ENCODE results near the gene PSMD6. TPM values are rescaled to one million over a fixed set of nuclear protein-coding genes. Genes with fewer than 3 reads are reported as not detected.

The PSMD6 gene
- total RNA-seq, 4 donors from 2014 or later = 73.1 to 97.4 (median 79.5) TPM

- H3K9me3 ChIP-seq = no peaks in the 10 kb centered on the region
- no peaks in the 10 kb centered on the region for H3K36me3 ChIP-seq
- H3K4me1 ChIP-seq = peaks cover 36 to 97% (median 42%) of the 10 kb centered on the region in 3 donors
- H3K27me3 ChIP-seq = no peaks in the 10 kb centered on the region
- H3K4me3 ChIP-seq = peak overlapping the region in 1 of 2 donors; percentile 16
- 15 to 26% methylated on average over 10 of the region's 11 CpGs for WGBS, 2 donors (ENCODE audit: low coverage in 1 of 2)
- peak; percentile 52 for ATAC-seq
- TF ChIP-seq CTCF (IDR thresholded peaks at IDR 0.05) = no peak
- TF ChIP-seq POLR2AphosphoS5 (IDR thresholded peaks at IDR 0.05) = peak; percentile 13
- peak overlapping the region; percentile 55 to 79 (median 68) for H3K27ac ChIP-seq
These were observed 52.4 kb downstream of the PSMD6 start for GRCh38 chr3:63970631-63971475.

DNA sequence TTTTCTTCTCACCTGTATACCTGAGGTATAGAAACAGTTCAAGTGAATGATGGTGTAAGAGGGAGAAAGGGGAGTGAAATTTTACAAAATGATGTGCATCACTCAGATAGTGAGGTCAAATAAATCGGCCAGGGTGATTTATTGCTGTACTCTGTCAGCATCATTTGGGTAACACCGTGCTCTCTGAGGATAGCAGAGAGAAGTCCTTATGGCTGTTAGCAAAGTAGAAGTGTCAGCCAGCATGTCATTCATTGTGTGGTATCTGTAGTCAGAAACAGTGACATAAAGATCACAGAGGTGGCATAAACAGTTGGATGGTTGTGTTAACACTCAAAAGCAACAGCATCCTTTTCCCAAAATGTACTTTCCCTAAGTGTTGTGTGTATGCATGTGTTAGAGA lies 53.4 kb downstream of the PSMD6 start:
- H3K27me3 ChIP-seq = no peaks in the 10 kb centered on the region
- H3K4me3 ChIP-seq = no peak overlapping the region
- no peaks in the 10 kb centered on the region for H3K36me3 ChIP-seq
- peak overlapping the region; percentile 55 to 79 (median 68) for H3K27ac ChIP-seq
- no peaks in the 10 kb centered on the region for H3K9me3 ChIP-seq
- ATAC-seq = no peak
- no peak for TF ChIP-seq POLR2AphosphoS5 (IDR thresholded peaks at IDR 0.05)
- no peak for TF ChIP-seq POLR2A (IDR thresholded peaks at IDR 0.05)
- TF ChIP-seq EP300 (IDR thresholded peaks at IDR 0.05) = no peak
- no peak for TF ChIP-seq CTCF (IDR thresholded peaks at IDR 0.05)
- 22 to 29% methylated on average over 2 of the region's 2 CpGs for whole genome bisulfite sequencing, 2 donors (ENCODE audit: low coverage in 1 of 2)
- H3K4me1 ChIP-seq = peaks cover 32 to 97% (median 41%) of the 10 kb centered on the region in 3 donors

- TF ChIP-seq EP300 (IDR thresholded peaks at IDR 0.05) (no peak), CTCF (IDR thresholded peaks at IDR 0.05) (no peak), POLR2A (IDR thresholded peaks at IDR 0.05) (no peak), POLR2AphosphoS5 (IDR thresholded peaks at IDR 0.05) (no peak)
- no peak for ATAC-seq
- Histone ChIP-seq H3K27me3 (no peaks in the 10 kb centered on the region), H3K4me1 (peaks cover 35 to 98% (median 48%) of the 10 kb centered on the region in 3 donors), H3K4me3 (peak overlapping the region; percentile 18 to 32), H3K27ac (peak overlapping the region; percentile 55 to 79 (median 71)), H3K36me3 (no peaks in the 10 kb centered on the region), H3K9me3 (no peaks in the 10 kb centered on the region)
- 47 to 49% methylated on average over 3 of the region's 3 CpGs for WGBS, 2 donors (ENCODE audit: low coverage in 1 of 2)
These were observed 54.5 kb downstream of the PSMD6 start for GRCh38 chr3:63968612-63969350.

GRCh38 chr3:63967675-63968611 lies 55.4 kb downstream of the PSMD6 start:
- peak overlapping the region; percentile 55 to 79 (median 71) for H3K27ac ChIP-seq
- TF ChIP-seq POLR2AphosphoS5 (IDR thresholded peaks at IDR 0.05) = peak; percentile 26
- TF ChIP-seq CTCF (IDR thresholded peaks at IDR 0.05) = peak in 1 of 4 experiments; percentile 7
- no peak for TF ChIP-seq EP300 (IDR thresholded peaks at IDR 0.05)
- no peak for TF ChIP-seq POLR2A (IDR thresholded peaks at IDR 0.05)
- H3K9me3 ChIP-seq = no peaks in the 10 kb centered on the region
- ATAC-seq = peak; percentile 60
- no peaks in the 10 kb centered on the region for H3K36me3 ChIP-seq
- peaks cover 32 to 96% (median 48%) of the 10 kb centered on the region in 3 donors for H3K4me1 ChIP-seq
- peak overlapping the region; percentile 18 to 32 for H3K4me3 ChIP-seq
- no peaks in the 10 kb centered on the region for H3K27me3 ChIP-seq
- 11 to 15% methylated on average over 9 of the region's 11 CpGs for WGBS, 2 donors (ENCODE audit: low coverage in 1 of 2)
